Endodermal cell (in vitro differentiated cells): ENCODE data around the gene SAMD8. TPM values are rescaled to one million over a fixed set of nuclear protein-coding genes. Genes with fewer than 3 reads are reported as not detected.

Source experiments
- DNase-seq: peaks from one replicate; pipeline ENCODE4 v3.0.0-alpha.2; 2017
- H3K27ac ChIP-seq: 2 replicates; pipeline ENCODE4 v1.5.1; 2013; ENCODE audit warnings: mild to moderate bottlenecking, low read depth, low read length, moderate library complexity
- H3K27me3 ChIP-seq: 2 replicates; pipeline ENCODE4 v1.6.1; 2013; ENCODE audit warnings: mild to moderate bottlenecking, low read length, moderate library complexity; ENCODE audit not compliant: insufficient read depth, control insufficient read depth, poor library complexity, severe bottlenecking
- H3K36me3 ChIP-seq: 2 replicates; pipeline ENCODE4 v1.7.0; 2013; ENCODE audit warnings: mild to moderate bottlenecking, low read length, moderate library complexity; ENCODE audit not compliant: control insufficient read depth, insufficient read depth
- H3K4me1 ChIP-seq: one replicate; pipeline ENCODE4 v1.7.0; 2013; ENCODE audit warnings: low read length; ENCODE audit not compliant: control insufficient read depth, insufficient read depth
- H3K4me3 ChIP-seq: 2 replicates; pipeline ENCODE4 v1.5.1; 2013; ENCODE audit warnings: mild to moderate bottlenecking, low read length, moderate library complexity
- H3K9ac ChIP-seq: 2 replicates; pipeline ENCODE4 v1.6.1; 2013; ENCODE audit warnings: mild to moderate bottlenecking, low read length, moderate library complexity; ENCODE audit not compliant: poor library complexity, severe bottlenecking; ENCODE audit errors: extremely low read depth
- H3K9me3 ChIP-seq: 2 replicates; pipeline ENCODE4 v1.6.1; 2013; ENCODE audit warnings: mild to moderate bottlenecking, low read length, moderate library complexity; ENCODE audit not compliant: control insufficient read depth
- H3K27ac Mint-ChIP-seq: 2 replicates; pipeline ENCODE4 v1.8.0; 2020; ENCODE audit warnings: mixed read lengths
- H3K27me3 Mint-ChIP-seq: 2 replicates; pipeline ENCODE4 v1.8.0; 2021; ENCODE audit warnings: mild to moderate bottlenecking, mixed read lengths; ENCODE audit not compliant: insufficient read depth
- H3K36me3 Mint-ChIP-seq: 2 replicates; pipeline ENCODE4 v1.8.0; 2020; ENCODE audit warnings: low read depth, mixed read lengths
- H3K4me1 Mint-ChIP-seq: 2 replicates; pipeline ENCODE4 v1.8.0; 2020; ENCODE audit warnings: mixed read lengths
- H3K4me3 Mint-ChIP-seq: 2 replicates; pipeline ENCODE4 v1.8.0; 2020; ENCODE audit warnings: mild to moderate bottlenecking, moderate library complexity, mixed read lengths
- H3K9me3 Mint-ChIP-seq: 2 replicates; pipeline ENCODE4 v1.8.0; 2020; ENCODE audit warnings: mild to moderate bottlenecking, mixed read lengths
- WGBS, 2 experiments: methylation state at CpG; one replicate each; pipeline versions ENCODE4 v1.1.5 to v1.1.7; 2013; ENCODE audit warnings: missing lambda C conversion rate in 2 of 2, mixed read lengths in 1 of 2; ENCODE audit not compliant: insufficient coverage in 1 of 2, insufficient read length in 1 of 2; 5-methylcytosine and 5-hydroxymethylcytosine counted together
- total RNA-seq, 2 donors: library from RNA; stranded (reverse); fragmentation: NEBNext Ultra II Directional in 1 of 2; extraction: Animal tissue kit (Norgen Biotek cat#: 25700) in 1 of 2; gene quantifications; 2 replicates in 1 of 2; 3 replicates in 1 of 2; pipeline ENCODE4 v1.2.1, GENCODE V29; 2021
- TF ChIP-seq, protein P1 (sequence below): fragments of 200-600 bp; sonication (generic); conservative IDR thresholded peaks from 2 replicates; pipeline ENCODE4 v1.5.0; 2021; ENCODE audit warnings: antibody characterized with exemption, mild to moderate bottlenecking

Gene SAMD8
- total RNA-seq, 2 donors from 2014 or later = 25.9 to 31.7 TPM

DNA sequence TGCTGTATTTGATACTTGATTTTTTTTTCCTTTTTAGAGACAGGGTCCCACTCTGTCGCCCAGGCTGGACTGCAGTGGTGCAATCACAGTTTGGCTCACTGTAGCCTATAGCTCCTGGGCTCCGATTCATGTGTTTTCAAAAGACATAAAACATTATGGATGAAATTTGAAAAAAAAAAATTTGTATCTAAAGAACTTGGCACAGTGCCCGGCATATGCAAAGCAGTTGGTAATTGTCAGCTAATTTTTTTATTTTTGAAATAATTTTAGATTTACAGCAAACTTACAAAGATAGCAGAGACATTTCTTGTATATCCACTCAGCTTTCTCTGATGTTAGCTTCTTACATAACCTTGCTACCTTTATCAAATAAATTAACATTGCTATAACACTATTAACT is 20.3 kb upstream of the SAMD8 start:
- Histone ChIP-seq H3K27ac (no peak overlapping the region), H3K4me1 (peaks cover 11% of the 10 kb centered on the region), H3K27me3 (no peaks in the 10 kb centered on the region), H3K9me3 (no peaks in the 10 kb centered on the region), H3K36me3 (no peaks in the 10 kb centered on the region), H3K4me3 (no peak overlapping the region), H3K9ac (no peak overlapping the region)
- Mint-ChIP-seq H3K4me3 (no peak overlapping the region), H3K4me1 (peaks cover 22% of the 10 kb centered on the region), H3K36me3 (no peaks in the 10 kb centered on the region), H3K27ac (no peak overlapping the region), H3K27me3 (peaks cover 34% of the 10 kb centered on the region), H3K9me3 (no peaks in the 10 kb centered on the region)
- 91 to 100% methylated on average over 1 to 3 of the region's 3 CpGs for WGBS, 2 experiments
- TF ChIP-seq, protein P1, sequence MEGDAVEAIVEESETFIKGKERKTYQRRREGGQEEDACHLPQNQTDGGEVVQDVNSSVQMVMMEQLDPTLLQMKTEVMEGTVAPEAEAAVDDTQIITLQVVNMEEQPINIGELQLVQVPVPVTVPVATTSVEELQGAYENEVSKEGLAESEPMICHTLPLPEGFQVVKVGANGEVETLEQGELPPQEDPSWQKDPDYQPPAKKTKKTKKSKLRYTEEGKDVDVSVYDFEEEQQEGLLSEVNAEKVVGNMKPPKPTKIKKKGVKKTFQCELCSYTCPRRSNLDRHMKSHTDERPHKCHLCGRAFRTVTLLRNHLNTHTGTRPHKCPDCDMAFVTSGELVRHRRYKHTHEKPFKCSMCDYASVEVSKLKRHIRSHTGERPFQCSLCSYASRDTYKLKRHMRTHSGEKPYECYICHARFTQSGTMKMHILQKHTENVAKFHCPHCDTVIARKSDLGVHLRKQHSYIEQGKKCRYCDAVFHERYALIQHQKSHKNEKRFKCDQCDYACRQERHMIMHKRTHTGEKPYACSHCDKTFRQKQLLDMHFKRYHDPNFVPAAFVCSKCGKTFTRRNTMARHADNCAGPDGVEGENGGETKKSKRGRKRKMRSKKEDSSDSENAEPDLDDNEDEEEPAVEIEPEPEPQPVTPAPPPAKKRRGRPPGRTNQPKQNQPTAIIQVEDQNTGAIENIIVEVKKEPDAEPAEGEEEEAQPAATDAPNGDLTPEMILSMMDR = no peak
- DNase-seq = no peak

DNA sequence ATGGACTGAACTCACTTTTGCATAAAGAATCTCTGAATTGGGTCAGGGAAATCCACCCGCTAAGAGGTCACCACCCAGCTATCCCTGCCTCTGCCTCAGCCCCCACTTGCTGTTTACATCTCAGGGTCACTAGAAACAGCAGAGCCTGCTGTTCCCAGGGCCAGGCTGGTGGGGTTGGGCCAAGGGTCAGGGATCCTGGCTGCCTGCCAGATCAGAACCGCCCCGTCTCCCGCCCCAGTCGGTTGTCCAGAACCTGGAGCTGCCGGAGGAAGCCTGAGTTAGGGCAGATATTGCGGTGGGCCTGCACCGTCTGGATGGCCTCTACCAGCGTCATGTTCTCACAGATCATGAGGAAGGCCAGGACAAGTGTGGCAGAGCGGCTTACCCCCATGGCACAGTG is 17.0 kb upstream of the SAMD8 start:
- no peak overlapping the region for H3K4me3 Mint-ChIP-seq
- 92 to 97% methylated on average over 9 to 10 of the region's 10 CpGs for WGBS, 2 experiments
- H3K4me1 Mint-ChIP-seq = no peaks in the 10 kb centered on the region
- no peak overlapping the region for H3K9ac ChIP-seq
- H3K36me3 ChIP-seq = no peaks in the 10 kb centered on the region
- no peaks in the 10 kb centered on the region for H3K9me3 ChIP-seq
- TF ChIP-seq, protein P1 = no peak
- DNase-seq = no peak
- no peaks in the 10 kb centered on the region for H3K27me3 ChIP-seq
- no peaks in the 10 kb centered on the region for H3K9me3 Mint-ChIP-seq
- no peaks in the 10 kb centered on the region for H3K36me3 Mint-ChIP-seq
- H3K4me1 ChIP-seq = no peaks in the 10 kb centered on the region
- H3K27ac Mint-ChIP-seq = no peak overlapping the region
- peaks cover 33% of the 10 kb centered on the region for H3K27me3 Mint-ChIP-seq
- no peak overlapping the region for H3K4me3 ChIP-seq
- no peak overlapping the region for H3K27ac ChIP-seq

- H3K36me3 ChIP-seq = no peaks in the 10 kb centered on the region
- H3K27ac ChIP-seq = no peak overlapping the region
- no peaks in the 10 kb centered on the region for H3K9me3 ChIP-seq
- no peak overlapping the region for H3K4me3 ChIP-seq
- no peaks in the 10 kb centered on the region for H3K27me3 ChIP-seq
- DNase-seq = no peak
- no peak overlapping the region for H3K4me3 Mint-ChIP-seq
- peaks cover 5% of the 10 kb centered on the region for H3K4me1 Mint-ChIP-seq
- H3K4me1 ChIP-seq = no peaks in the 10 kb centered on the region
- no peak overlapping the region for H3K9ac ChIP-seq
- H3K27ac Mint-ChIP-seq = no peak overlapping the region
- TF ChIP-seq, protein P1 = no peak
- no peaks in the 10 kb centered on the region for H3K36me3 Mint-ChIP-seq
- peaks cover 33% of the 10 kb centered on the region for H3K27me3 Mint-ChIP-seq
- H3K9me3 Mint-ChIP-seq = no peaks in the 10 kb centered on the region
- 82 to 83% methylated on average over 5 to 14 of the region's 14 CpGs for WGBS, 2 experiments
Observed at GRCh38 chr10:75095631-75096030, 15.8 kb upstream of the SAMD8 start.
